ENCODE results near the gene SUSD3. TPM values are rescaled to one million over a fixed set of nuclear protein-coding genes. Genes with fewer than 3 reads are reported as not detected.

SUSD3 gene
- total and polyA plus RNA-seq, 4 donors = 4.1 to 19.2 (median 11.8) TPM

DNA sequence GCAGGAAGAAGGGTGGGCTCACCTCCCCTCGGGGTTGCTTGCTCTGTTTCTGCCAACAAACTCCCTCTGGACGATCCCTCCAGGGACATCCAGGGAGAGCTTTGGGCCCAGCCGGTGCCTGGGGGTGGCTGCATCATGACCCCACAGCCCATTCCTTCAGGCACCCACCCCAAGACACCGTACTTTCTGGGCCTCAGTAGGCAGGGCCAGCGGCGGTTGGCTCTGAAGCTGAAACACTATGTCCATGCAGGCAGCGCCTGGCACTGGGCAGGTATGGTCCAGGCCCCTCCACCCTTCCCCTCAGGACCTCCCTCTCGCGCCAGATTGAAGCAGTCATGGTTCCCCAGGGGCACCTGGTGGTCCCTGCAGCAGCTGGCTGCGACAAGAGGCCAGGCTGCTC is 18.5 kb upstream of the SUSD3 start:
- Histone ChIP-seq H3K36me3 (ENCODE audit: control insufficient read depth in 4 of 4, insufficient read depth in 3 of 4, low read depth in 1 of 4, low read length in 3 of 4) (no peaks in the 10 kb centered on the region), H3K9me3 (ENCODE audit: control insufficient read depth in 4 of 4, low read length in 3 of 4) (no peaks in the 10 kb centered on the region), H3K4me3 (ENCODE audit: low read depth in 1 of 3, low read length in 3 of 3) (no peak overlapping the region), H3K27ac (ENCODE audit: low read depth in 1 of 2, low read length in 2 of 2) (no peak overlapping the region), H3K9ac (ENCODE audit: low read depth in 1 of 2, low read length in 2 of 2) (no peak overlapping the region), H3K4me1 (ENCODE audit: control insufficient read depth in 4 of 4, insufficient read depth in 4 of 4, low read length in 3 of 4) (peaks cover 0 to 3% (median 1%) of the 10 kb centered on the region in 4 donors), H3K27me3 (ENCODE audit: control insufficient read depth in 4 of 4, insufficient read depth in 4 of 4, low read length in 3 of 4) (no peaks in the 10 kb centered on the region)
- 90% methylated on average over 10 of the region's 10 CpGs for WGBS
- TF ChIP-seq GABPA (IDR thresholded peaks at IDR 0.05 in 1 of 2, conservative IDR thresholded peaks at IDR 0.05 in 1 of 2) (no peak), RAD21 (IDR thresholded peaks at IDR 0.05) (no peak), HNF4G (IDR thresholded peaks at IDR 0.05) (no peak), YY1 (IDR thresholded peaks at IDR 0.05) (no peak)
- no peak for DNase-seq (ENCODE audit: low spot score)

DNA sequence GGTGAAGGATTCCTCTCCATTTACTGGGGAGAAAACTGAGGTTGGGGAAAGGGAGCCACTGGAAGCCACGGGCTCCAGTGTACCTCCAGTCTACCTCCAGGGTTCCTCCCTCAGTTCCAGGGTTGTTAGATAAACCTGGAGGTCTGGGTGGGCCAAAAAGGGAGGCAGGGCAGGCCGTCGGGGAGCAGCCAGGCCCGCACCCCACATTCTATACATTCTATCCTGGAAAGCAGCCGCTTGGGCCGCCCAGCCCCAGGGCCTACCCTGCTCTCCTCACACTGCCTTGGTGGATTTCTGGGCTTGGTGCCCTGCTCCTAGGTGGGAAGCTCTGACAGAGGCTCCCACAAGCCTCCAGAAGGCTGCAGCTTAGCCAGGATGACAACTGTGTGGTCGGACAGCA is 18.1 kb upstream of the SUSD3 start:
- WGBS = 95% methylated on average over 7 of the region's 7 CpGs
- H3K27me3 ChIP-seq (ENCODE audit: control insufficient read depth in 4 of 4, insufficient read depth in 4 of 4, low read length in 3 of 4) = no peaks in the 10 kb centered on the region
- no peak overlapping the region for H3K4me3 ChIP-seq (ENCODE audit: low read depth in 1 of 3, low read length in 3 of 3)
- no peaks in the 10 kb centered on the region for H3K9me3 ChIP-seq (ENCODE audit: control insufficient read depth in 4 of 4, low read length in 3 of 4)
- no peak overlapping the region for H3K27ac ChIP-seq (ENCODE audit: low read depth in 1 of 2, low read length in 2 of 2)
- H3K9ac ChIP-seq (ENCODE audit: low read depth in 1 of 2, low read length in 2 of 2) = no peak overlapping the region
- TF ChIP-seq FOXA1 (IDR thresholded peaks at IDR 0.05) = no peak
- no peak for TF ChIP-seq RXRA (IDR thresholded peaks at IDR 0.05)
- TF ChIP-seq JUND (IDR thresholded peaks at IDR 0.05) = no peak
- TF ChIP-seq GABPA (IDR thresholded peaks at IDR 0.05 in 1 of 2, conservative IDR thresholded peaks at IDR 0.05 in 1 of 2) = no peak
- TF ChIP-seq, protein P1, sequence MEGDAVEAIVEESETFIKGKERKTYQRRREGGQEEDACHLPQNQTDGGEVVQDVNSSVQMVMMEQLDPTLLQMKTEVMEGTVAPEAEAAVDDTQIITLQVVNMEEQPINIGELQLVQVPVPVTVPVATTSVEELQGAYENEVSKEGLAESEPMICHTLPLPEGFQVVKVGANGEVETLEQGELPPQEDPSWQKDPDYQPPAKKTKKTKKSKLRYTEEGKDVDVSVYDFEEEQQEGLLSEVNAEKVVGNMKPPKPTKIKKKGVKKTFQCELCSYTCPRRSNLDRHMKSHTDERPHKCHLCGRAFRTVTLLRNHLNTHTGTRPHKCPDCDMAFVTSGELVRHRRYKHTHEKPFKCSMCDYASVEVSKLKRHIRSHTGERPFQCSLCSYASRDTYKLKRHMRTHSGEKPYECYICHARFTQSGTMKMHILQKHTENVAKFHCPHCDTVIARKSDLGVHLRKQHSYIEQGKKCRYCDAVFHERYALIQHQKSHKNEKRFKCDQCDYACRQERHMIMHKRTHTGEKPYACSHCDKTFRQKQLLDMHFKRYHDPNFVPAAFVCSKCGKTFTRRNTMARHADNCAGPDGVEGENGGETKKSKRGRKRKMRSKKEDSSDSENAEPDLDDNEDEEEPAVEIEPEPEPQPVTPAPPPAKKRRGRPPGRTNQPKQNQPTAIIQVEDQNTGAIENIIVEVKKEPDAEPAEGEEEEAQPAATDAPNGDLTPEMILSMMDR (IDR thresholded peaks at IDR 0.05; ENCODE audit: low read depth, low read length, missing input control) = no peak
- DNase-seq (ENCODE audit: low spot score) = no peak
- H3K4me1 ChIP-seq (ENCODE audit: control insufficient read depth in 4 of 4, insufficient read depth in 4 of 4, low read length in 3 of 4) = peaks cover 0 to 3% (median 1%) of the 10 kb centered on the region in 4 donors
- H3K36me3 ChIP-seq (ENCODE audit: control insufficient read depth in 4 of 4, insufficient read depth in 3 of 4, low read depth in 1 of 4, low read length in 3 of 4) = no peaks in the 10 kb centered on the region

DNA sequence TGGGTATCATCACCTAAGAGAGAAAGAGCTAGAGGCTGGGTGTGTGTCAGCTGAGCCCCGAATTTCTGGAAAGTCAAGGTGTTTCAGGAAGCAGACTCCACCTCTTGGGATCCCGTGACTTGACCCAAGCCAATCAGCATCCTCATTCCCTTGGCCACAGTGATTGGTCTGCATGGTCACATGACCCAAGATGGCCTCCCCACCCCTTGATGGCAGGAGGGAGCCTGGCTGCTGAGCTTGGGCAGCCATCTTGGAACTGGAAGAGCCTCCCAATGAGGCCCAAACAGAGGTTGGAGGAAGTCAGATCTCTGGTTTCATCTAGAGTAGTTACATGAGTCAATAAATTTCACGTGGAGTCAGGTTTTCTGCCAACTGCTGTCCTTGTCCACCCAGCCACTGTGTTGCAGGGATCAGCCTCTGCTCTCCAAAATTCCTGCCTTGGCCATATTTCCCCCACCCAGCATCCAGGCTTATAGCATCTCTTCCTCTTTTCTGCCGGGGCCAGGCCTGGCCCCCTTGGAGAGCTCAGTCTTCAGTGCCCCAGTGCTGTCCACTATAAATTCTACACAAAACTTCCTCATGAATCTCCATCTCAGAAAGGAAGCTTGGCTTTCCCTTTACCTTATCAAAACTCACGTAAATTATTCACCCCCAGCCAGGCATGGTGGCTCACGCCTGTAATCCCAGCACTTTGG is 17.2 kb upstream of the SUSD3 start:
- no peaks in the 10 kb centered on the region for H3K9me3 ChIP-seq (ENCODE audit: control insufficient read depth in 4 of 4, low read length in 3 of 4)
- no peak overlapping the region for H3K9ac ChIP-seq (ENCODE audit: low read depth in 1 of 2, low read length in 2 of 2)
- H3K36me3 ChIP-seq (ENCODE audit: control insufficient read depth in 4 of 4, insufficient read depth in 3 of 4, low read depth in 1 of 4, low read length in 3 of 4) = no peaks in the 10 kb centered on the region
- no peak for DNase-seq (ENCODE audit: low spot score)
- no peak overlapping the region for H3K4me3 ChIP-seq (ENCODE audit: low read depth in 1 of 3, low read length in 3 of 3)
- TF ChIP-seq YY1 (IDR thresholded peaks at IDR 0.05) (no peak), FOXA2 (IDR thresholded peaks at IDR 0.05) (no peak), GABPA (IDR thresholded peaks at IDR 0.05 in 1 of 2, conservative IDR thresholded peaks at IDR 0.05 in 1 of 2) (no peak), HNF4G (IDR thresholded peaks at IDR 0.05) (no peak), RXRA (IDR thresholded peaks at IDR 0.05) (no peak), NR2F2 (IDR thresholded peaks at IDR 0.05) (no peak)
- TF ChIP-seq, protein P2, sequence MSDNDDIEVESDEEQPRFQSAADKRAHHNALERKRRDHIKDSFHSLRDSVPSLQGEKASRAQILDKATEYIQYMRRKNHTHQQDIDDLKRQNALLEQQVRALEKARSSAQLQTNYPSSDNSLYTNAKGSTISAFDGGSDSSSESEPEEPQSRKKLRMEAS (IDR thresholded peaks at IDR 0.05) = no peak
- no peak overlapping the region for H3K27ac ChIP-seq (ENCODE audit: low read depth in 1 of 2, low read length in 2 of 2)
- 91% methylated on average over 6 of the region's 6 CpGs for WGBS
- H3K4me1 ChIP-seq (ENCODE audit: control insufficient read depth in 4 of 4, insufficient read depth in 4 of 4, low read length in 3 of 4) = peaks cover 0 to 3% (median 1%) of the 10 kb centered on the region in 4 donors
- no peaks in the 10 kb centered on the region for H3K27me3 ChIP-seq (ENCODE audit: control insufficient read depth in 4 of 4, insufficient read depth in 4 of 4, low read length in 3 of 4)

- WGBS = 87% methylated on average over 6 of the region's 6 CpGs
- Histone ChIP-seq H3K4me3 (ENCODE audit: low read depth in 1 of 3, low read length in 3 of 3) (no peak overlapping the region), H3K27me3 (ENCODE audit: control insufficient read depth in 4 of 4, insufficient read depth in 4 of 4, low read length in 3 of 4) (no peaks in the 10 kb centered on the region), H3K4me1 (ENCODE audit: control insufficient read depth in 4 of 4, insufficient read depth in 4 of 4, low read length in 3 of 4) (peaks cover 0 to 2% (median 0%) of the 10 kb centered on the region in 4 donors), H3K36me3 (ENCODE audit: control insufficient read depth in 4 of 4, insufficient read depth in 3 of 4, low read depth in 1 of 4, low read length in 3 of 4) (no peaks in the 10 kb centered on the region), H3K9me3 (ENCODE audit: control insufficient read depth in 4 of 4, low read length in 3 of 4) (no peaks in the 10 kb centered on the region), H3K9ac (ENCODE audit: low read depth in 1 of 2, low read length in 2 of 2) (no peak overlapping the region), H3K27ac (ENCODE audit: low read depth in 1 of 2, low read length in 2 of 2) (no peak overlapping the region)
- no peak for DNase-seq (ENCODE audit: low spot score)
- TF ChIP-seq EGR1 (IDR thresholded peaks at IDR 0.05; ENCODE audit: low read depth in 2 of 2) (no peak), HNF4A (conservative IDR thresholded peaks at IDR 0.05) (no peak), FOXA2 (IDR thresholded peaks at IDR 0.05) (no peak), RAD21 (IDR thresholded peaks at IDR 0.05) (no peak)
- TF ChIP-seq, protein P3, sequence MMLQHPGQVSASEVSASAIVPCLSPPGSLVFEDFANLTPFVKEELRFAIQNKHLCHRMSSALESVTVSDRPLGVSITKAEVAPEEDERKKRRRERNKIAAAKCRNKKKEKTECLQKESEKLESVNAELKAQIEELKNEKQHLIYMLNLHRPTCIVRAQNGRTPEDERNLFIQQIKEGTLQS (IDR thresholded peaks at IDR 0.05) = no peak
- TF ChIP-seq, protein P4, sequence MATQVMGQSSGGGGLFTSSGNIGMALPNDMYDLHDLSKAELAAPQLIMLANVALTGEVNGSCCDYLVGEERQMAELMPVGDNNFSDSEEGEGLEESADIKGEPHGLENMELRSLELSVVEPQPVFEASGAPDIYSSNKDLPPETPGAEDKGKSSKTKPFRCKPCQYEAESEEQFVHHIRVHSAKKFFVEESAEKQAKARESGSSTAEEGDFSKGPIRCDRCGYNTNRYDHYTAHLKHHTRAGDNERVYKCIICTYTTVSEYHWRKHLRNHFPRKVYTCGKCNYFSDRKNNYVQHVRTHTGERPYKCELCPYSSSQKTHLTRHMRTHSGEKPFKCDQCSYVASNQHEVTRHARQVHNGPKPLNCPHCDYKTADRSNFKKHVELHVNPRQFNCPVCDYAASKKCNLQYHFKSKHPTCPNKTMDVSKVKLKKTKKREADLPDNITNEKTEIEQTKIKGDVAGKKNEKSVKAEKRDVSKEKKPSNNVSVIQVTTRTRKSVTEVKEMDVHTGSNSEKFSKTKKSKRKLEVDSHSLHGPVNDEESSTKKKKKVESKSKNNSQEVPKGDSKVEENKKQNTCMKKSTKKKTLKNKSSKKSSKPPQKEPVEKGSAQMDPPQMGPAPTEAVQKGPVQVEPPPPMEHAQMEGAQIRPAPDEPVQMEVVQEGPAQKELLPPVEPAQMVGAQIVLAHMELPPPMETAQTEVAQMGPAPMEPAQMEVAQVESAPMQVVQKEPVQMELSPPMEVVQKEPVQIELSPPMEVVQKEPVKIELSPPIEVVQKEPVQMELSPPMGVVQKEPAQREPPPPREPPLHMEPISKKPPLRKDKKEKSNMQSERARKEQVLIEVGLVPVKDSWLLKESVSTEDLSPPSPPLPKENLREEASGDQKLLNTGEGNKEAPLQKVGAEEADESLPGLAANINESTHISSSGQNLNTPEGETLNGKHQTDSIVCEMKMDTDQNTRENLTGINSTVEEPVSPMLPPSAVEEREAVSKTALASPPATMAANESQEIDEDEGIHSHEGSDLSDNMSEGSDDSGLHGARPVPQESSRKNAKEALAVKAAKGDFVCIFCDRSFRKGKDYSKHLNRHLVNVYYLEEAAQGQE (IDR thresholded peaks at IDR 0.05) = no peak
- TF ChIP-seq, protein P2 (IDR thresholded peaks at IDR 0.05) = no peak
These were observed 15.4 kb upstream of the SUSD3 start for GRCh38 chr9:93043122-93043521.
